A549 treated with AZD2906 at 1 μM for 4 hours (cell line): ENCODE results near the gene DDX19B. TPM values are rescaled to one million over a fixed set of nuclear protein-coding genes. Genes with fewer than 3 reads are reported as not detected.

Experiments
- total RNA-seq: library from RNA; stranded (reverse); fragments of 200-300 nt; extraction: Qiagen RNA extraction; gene quantifications from 5 replicates; pipeline ENCODE4 v1.2.3, GENCODE V29; 2022

Gene DDX19B
- 29.1 to 33.6 TPM (median 30.8 TPM) in 5 replicates for total RNA-seq

GRCh38 chr16:70298988-70299938, at the start of gene DDX19B:
Gene DDX19B (plus strand): TSS chr16:70299186. CDS start chr16:70299298, 112 bp downstream.

GRCh38 chr16:70251629-70252354, 47.2 kb upstream of the DDX19B start, which contains the start of gene EXOSC6:
Gene EXOSC6 (minus strand): TSS chr16:70251940. CDS start chr16:70251900, 40 bp downstream.

GRCh38 chr16:70289229-70290094, 9.5 kb upstream of the DDX19B start, which contains the start of gene AARS1:
Gene AARS1 (minus strand): TSS chr16:70289506. CDS start chr16:70282763, 6,743 bp downstream.

Other genes with a start within 250 kb of the DDX19B start
- 14.4 to 16.5 TPM (median 15.4 TPM) in 5 replicates for gene PDPR, start 184.9 kb upstream of the DDX19B start, total RNA-seq
- 0.05 to 0.11 TPM (median 0.08 TPM) in 4 of 5 replicates, not detected in the other for gene CLEC18C, start 125.4 kb upstream of the DDX19B start, total RNA-seq
- gene EXOSC6, start 47.2 kb upstream of the DDX19B start, total RNA-seq = 12.7 to 16.4 TPM (median 15.5 TPM) in 5 replicates
- gene AARS1, start 9.7 kb upstream of the DDX19B start, total RNA-seq = 86.3 to 103 TPM (median 91.4 TPM) in 5 replicates
- gene DDX19A, start 47.7 kb downstream of the DDX19B start, total RNA-seq = 37.5 to 43.0 TPM (median 40.3 TPM) in 5 replicates
- 18.4 to 20.7 TPM (median 19.4 TPM) in 5 replicates for gene ST3GAL2, start 139.9 kb downstream of the DDX19B start, total RNA-seq
- 3.8 to 5.0 TPM (median 4.8 TPM) in 5 replicates for gene FCSK, start 155.4 kb downstream of the DDX19B start, total RNA-seq
- gene COG4, start 224.4 kb downstream of the DDX19B start, total RNA-seq = 25.6 to 31.6 TPM (median 31.2 TPM) in 5 replicates
- gene SF3B3, start 224.6 kb downstream of the DDX19B start, total RNA-seq = 119 to 203 TPM (median 184 TPM) in 5 replicates